Liver (tissue), 3 donors: ENCODE measurements around the gene RAB3GAP2.

ENCODE experiments used
- ATF3 ChIP-seq: IDR thresholded peaks from 2 replicates; pipeline ENCODE4 v1.6.1; 2016; ENCODE audit warnings: antibody characterized with exemption
- CTCF ChIP-seq: fragments of 150-350 bp; IDR thresholded peaks from 2 replicates; pipeline ENCODE4 v1.5.1; 2017; ENCODE audit warnings: improper control_type of control experiment, low read depth, low read length; ENCODE audit not compliant: missing input control
- FOXA2 ChIP-seq: IDR thresholded peaks from 2 replicates; pipeline ENCODE4 v1.6.1; 2016; ENCODE audit warnings: antibody characterized with exemption
- MAX ChIP-seq: IDR thresholded peaks from 2 replicates; pipeline ENCODE4 v1.6.1; 2016; ENCODE audit warnings: antibody characterized with exemption
- RAD21 ChIP-seq, 2 donors: IDR thresholded peaks; 2 replicates each; pipeline ENCODE4 v1.6.1; 2016; ENCODE audit warnings: antibody characterized with exemption in 2 of 2, mild to moderate bottlenecking in 2 of 2
- REST ChIP-seq: IDR thresholded peaks from 2 replicates; pipeline ENCODE4 v1.6.1; 2016; ENCODE audit warnings: antibody characterized with exemption, mild to moderate bottlenecking
- SP1 ChIP-seq: IDR thresholded peaks from 2 replicates; pipeline ENCODE4 v1.6.1; 2018; ENCODE audit warnings: antibody characterized with exemption, mild to moderate bottlenecking
- TAF1 ChIP-seq: conservative IDR thresholded peaks from 2 replicates; pipeline ENCODE4 v1.6.1; 2016; ENCODE audit warnings: antibody characterized with exemption, mild to moderate bottlenecking
- YY1 ChIP-seq: IDR thresholded peaks from 2 replicates; pipeline ENCODE4 v1.6.1; 2016; ENCODE audit warnings: antibody characterized with exemption, mild to moderate bottlenecking
- ZBTB33 ChIP-seq: IDR thresholded peaks from 2 replicates; pipeline ENCODE4 v1.6.1; 2016; ENCODE audit warnings: antibody characterized with exemption
- donor health status: healthy.
- donor health status: healthy.

- TF ChIP-seq REST = no peak
- no peak for TF ChIP-seq CTCF
- no peak for TF ChIP-seq ZBTB33
- TF ChIP-seq YY1 = no peak
- TF ChIP-seq FOXA2 = no peak
- no peak for TF ChIP-seq ATF3
- no peak for TF ChIP-seq RAD21 (IDR thresholded peaks at IDR 0.05)
- TF ChIP-seq TAF1 = no peak
- no peak for TF ChIP-seq SP1
- no peak for TF ChIP-seq MAX
Measured at GRCh38 chr1:220219136-220219442, 53.2 kb downstream of the RAB3GAP2 start.
